AG04449 (cell line): Measurements from ENCODE around the gene CPLX1.
"Not testable (repeated sequence)": the region's sequence is repeated elsewhere in the genome, so short reads cannot be mapped to it uniquely, and the experiment has no call there.

Experiments
- CTCF ChIA-PET: fragments of 350-600 bp; formaldehyde crosslinking; extraction: SDS; loops from one replicate; lab custom pipeline; 2021; ENCODE audit warnings: antibody characterized with exemption; lab: Yijun Ruan, JAX
- POLR2A ChIA-PET: fragments of 400-600, 350-600 bp; formaldehyde crosslinking; extraction: SDS; loops from one replicate; lab custom pipeline; 2020; ENCODE audit warnings: antibody characterized with exemption, inconsistent platforms; lab: Yijun Ruan, JAX
- DNase-seq: peaks from one replicate; pipeline ENCODE4 v3.0.0-alpha.2; 2010; ENCODE audit warnings: low read depth, low spot score
- H3K4me3 ChIP-seq: 2 replicates; pipeline ENCODE4 v1.5.1; 2011; ENCODE audit warnings: low read depth, mild to moderate bottlenecking, control low read depth, low read length
- CTCF ChIP-seq: IDR thresholded peaks from one replicate; pipeline ENCODE4 v1.5.1; 2011; ENCODE audit warnings: mild to moderate bottlenecking, moderate library complexity, low read length, control low read depth, inconsistent platforms; ENCODE audit not compliant: insufficient read depth; ENCODE audit errors: missing control alignments

The CPLX1 gene

GRCh38 chr4:740656-741282, 85.2 kb downstream of the CPLX1 start:
- POLR2A ChIA-PET = no interaction called here
- H3K4me3 ChIP-seq = no peak overlapping the region
- TF ChIP-seq CTCF = no peak
- peak; percentile 16 for DNase-seq
- CTCF ChIA-PET = interaction anchor here (1.0 to 4.7 kb wide), 12 partner anchors 7 to 250 kb away, joined by 3 to 90 read pairs (median 13); partner anchors contain the start of genes GAK, IDUA and TMEM175

GRCh38 chr4:740011-740410, 85.9 kb downstream of the CPLX1 start:
- no peak for DNase-seq
- POLR2A ChIA-PET = no interaction called here
- CTCF ChIA-PET = interaction anchor here (1.0 to 4.7 kb wide), 6 partner anchors 14 to 251 kb away, joined by 3 to 90 read pairs (median 14); partner anchors contain the start of gene IDUA
- no peak for TF ChIP-seq CTCF
- no peak overlapping the region for H3K4me3 ChIP-seq

GRCh38 chr4:739569-739968, 86.4 kb downstream of the CPLX1 start:
- DNase-seq = no peak
- H3K4me3 ChIP-seq = no peak overlapping the region
- CTCF ChIA-PET = interaction anchor here (2.1 kb wide), 1 partner anchor 20 kb away, joined by 7 read pairs; no protein-coding TSS in a partner anchor
- TF ChIP-seq CTCF = no peak
- POLR2A ChIA-PET = no interaction called here

- TF ChIP-seq CTCF = no peak
- DNase-seq = no peak
- no peak overlapping the region for H3K4me3 ChIP-seq
- CTCF ChIA-PET = no interaction called here
- POLR2A ChIA-PET = no interaction called here
Observed at GRCh38 chr4:738781-739280, 87.1 kb downstream of the CPLX1 start.

- H3K4me3 ChIP-seq, CTCF ChIA-PET, POLR2A ChIA-PET, DNase-seq: not testable (repeated sequence)
Observed at GRCh38 chr4:736561-736960, 89.4 kb downstream of the CPLX1 start.

GRCh38 chr4:735583-735982, 90.3 kb downstream of the CPLX1 start:
- no peak overlapping the region for H3K4me3 ChIP-seq
- no peak for DNase-seq
- TF ChIP-seq CTCF = no peak
- ChIA-PET POLR2A (no interaction called here), CTCF (no interaction called here)
